ENCODE data around the gene SACM1L.

The SACM1L gene

DNA sequence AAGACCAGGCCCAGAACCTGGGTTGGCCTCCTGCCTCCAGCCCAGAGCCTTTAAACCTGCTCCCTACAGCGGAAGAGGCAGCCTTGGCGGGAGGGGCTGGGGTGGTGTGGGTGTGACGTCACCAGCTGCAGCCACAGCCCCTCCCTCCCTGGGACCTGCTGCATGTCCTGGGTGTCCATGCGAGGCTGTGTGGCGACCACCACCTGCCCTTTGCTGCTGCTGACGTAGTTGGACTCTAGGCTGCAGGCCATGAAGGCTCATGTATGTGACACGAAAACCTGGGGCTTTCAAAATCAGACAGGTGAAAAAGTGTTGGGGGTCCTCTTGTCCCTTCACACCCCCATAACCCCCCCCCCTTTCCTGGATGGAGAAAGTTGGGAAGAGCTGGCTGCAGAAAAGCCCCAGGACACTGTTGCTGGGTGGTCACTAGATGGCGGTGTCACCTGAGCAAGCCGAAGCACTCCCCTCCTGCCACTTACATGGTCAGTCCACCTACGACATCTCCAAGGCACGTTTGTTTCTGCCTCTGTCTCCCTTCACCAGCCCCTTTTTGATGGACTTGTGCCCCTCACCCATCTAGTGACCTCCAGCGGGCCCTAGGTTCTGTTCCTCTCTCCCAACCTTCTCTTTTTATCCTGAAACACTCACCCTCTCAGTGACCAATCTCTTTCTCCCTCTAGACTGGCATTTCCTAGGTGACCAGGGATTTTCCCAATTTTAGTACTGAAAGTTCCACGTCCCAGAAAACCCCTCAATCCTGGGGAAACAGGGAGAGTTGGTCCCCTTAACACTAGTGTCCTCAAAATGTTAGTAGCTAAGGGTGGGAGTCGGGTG is 71.9 kb downstream of the SACM1L start:
- peak; percentile 76 for TF ChIP-seq CTCF (IDR thresholded peaks at IDR 0.05; ENCODE audit: low read depth, low read length)
- Histone ChIP-seq H3K27me3 (no peaks in the 10 kb centered on the region), H3K36me3 (no peaks in the 10 kb centered on the region), H3K4me3 (ENCODE audit: low read depth, low read length) (no peak overlapping the region), H3K9me3 (no peaks in the 10 kb centered on the region), H3K4me1 (no peaks in the 10 kb centered on the region)
- peak; percentile 55 for DNase-seq

DNA sequence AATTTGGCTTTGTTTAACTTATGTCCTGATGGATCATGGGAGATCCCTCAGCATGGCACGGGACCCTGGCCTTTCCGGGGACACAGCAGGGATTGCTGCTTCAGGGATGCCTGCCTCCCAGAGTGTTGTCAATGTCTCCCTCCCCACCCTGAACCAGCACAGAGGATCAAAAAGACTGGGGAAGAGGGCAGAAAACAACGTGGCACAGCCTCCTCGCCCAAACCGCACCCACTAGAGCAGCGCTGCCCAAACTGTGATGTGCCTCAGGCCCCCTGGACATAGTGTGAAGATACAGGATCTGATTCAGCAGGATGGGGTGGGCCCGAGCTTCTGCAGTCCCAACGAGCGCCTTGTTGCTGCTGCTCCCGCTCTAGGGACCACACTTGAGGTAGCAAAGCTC is 72.6 kb downstream of the SACM1L start:
- no peak for TF ChIP-seq CTCF (IDR thresholded peaks at IDR 0.05; ENCODE audit: low read depth, low read length)

GRCh38 chr3:45762647-45763302 is 73.6 kb downstream of the SACM1L start:
- H3K9me3 ChIP-seq, result no peaks in the 10 kb centered on the region
- no peaks in the 10 kb centered on the region for H3K4me1 ChIP-seq
- no peaks in the 10 kb centered on the region for H3K36me3 ChIP-seq
- no peak overlapping the region for H3K4me3 ChIP-seq (ENCODE audit: low read depth, low read length)
- H3K27me3 ChIP-seq, result no peaks in the 10 kb centered on the region
- DNase-seq, result no peak
- TF ChIP-seq CTCF (IDR thresholded peaks at IDR 0.05; ENCODE audit: low read depth, low read length), result no peak

More for the DNA sequence above, 72.6 kb downstream of the SACM1L start:
- H3K4me1 ChIP-seq, result no peaks in the 10 kb centered on the region
- no peaks in the 10 kb centered on the region for H3K36me3 ChIP-seq
- no peak overlapping the region for H3K4me3 ChIP-seq (ENCODE audit: low read depth, low read length)
- H3K27me3 ChIP-seq, result no peaks in the 10 kb centered on the region
- H3K9me3 ChIP-seq, result no peaks in the 10 kb centered on the region
- DNase-seq, result no peak

DNA sequence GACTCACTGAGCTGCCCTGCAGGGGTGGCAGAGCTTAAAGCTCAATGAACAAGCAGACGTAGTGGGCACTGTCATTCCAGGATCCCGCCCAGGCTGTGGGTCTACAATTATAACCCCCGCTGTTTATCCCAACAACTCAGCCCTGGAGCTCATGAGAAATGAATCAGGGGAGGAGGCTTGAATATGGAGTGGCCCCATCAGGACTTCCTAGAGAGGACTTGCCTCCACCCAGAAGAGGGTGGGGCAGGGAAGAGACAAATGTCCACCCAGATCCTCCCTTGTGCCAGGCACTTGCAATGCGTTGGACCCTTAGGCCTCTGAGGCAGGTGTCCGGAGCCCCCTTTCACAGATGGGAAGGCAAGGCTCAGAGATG is 74.1 kb downstream of the SACM1L start:
- DNase-seq, result no peak
- Histone ChIP-seq H3K36me3 (no peaks in the 10 kb centered on the region), H3K4me3 (ENCODE audit: low read depth, low read length) (no peak overlapping the region), H3K9me3 (no peaks in the 10 kb centered on the region), H3K4me1 (no peaks in the 10 kb centered on the region), H3K27me3 (no peaks in the 10 kb centered on the region)
- no peak for TF ChIP-seq CTCF (IDR thresholded peaks at IDR 0.05; ENCODE audit: low read depth, low read length)

DNA sequence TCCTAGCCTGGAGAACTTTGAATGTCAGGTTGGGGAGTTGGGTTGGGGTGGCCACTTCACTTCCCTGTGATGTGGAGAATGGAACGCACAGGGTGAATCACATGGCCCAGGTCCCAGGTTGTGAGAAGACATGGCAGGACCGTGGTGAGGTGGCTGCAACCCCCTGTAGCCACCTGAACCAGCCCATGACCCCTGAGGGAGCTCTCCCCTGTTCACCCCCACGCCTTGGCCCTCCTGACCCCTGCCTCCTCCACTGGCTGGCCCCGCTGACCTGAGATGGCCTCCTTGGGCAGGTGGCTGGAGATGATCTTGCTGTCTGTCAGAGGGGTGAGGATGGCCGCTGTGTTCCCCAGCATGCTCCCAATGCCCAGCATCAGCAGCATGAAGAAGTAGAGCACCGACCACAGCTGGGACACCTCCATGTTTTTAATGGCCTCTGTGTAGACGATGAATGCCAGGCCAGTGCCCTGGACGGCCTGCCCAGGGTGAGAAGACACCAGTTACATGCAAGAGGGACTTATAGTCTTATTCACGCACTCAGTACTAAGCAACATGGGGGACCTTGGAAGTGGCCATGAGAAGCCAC is 76.2 kb downstream of the SACM1L start:
- Histone ChIP-seq H3K36me3 (no peaks in the 10 kb centered on the region), H3K27me3 (no peaks in the 10 kb centered on the region), H3K9me3 (no peaks in the 10 kb centered on the region), H3K4me3 (ENCODE audit: low read depth, low read length) (no peak overlapping the region), H3K4me1 (no peaks in the 10 kb centered on the region)
- DNase-seq, result no peak
- no peak for TF ChIP-seq CTCF (IDR thresholded peaks at IDR 0.05; ENCODE audit: low read depth, low read length)

DNA sequence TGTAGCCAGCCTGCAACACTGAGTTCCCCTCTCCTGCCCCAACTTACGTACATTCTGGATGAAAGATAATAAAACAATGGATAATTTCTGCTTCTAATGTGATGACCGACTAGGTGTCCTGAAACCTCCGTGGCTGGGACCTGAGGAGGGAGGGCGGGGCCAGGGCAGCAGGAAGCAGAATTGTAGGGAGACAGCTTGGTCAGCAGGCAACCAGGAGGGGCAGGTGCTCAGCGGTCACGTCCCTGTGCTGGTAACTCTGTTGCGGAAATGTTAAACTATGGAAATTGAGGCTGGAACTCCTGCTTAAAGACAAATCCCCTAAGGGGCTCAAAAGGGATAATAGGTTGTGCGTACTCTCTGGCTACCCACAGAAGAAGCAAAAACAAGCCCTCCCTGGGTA is 76.8 kb downstream of the SACM1L start:
- no peak for TF ChIP-seq CTCF (IDR thresholded peaks at IDR 0.05; ENCODE audit: low read depth, low read length)
- DNase-seq, result no peak
- Histone ChIP-seq H3K36me3 (no peaks in the 10 kb centered on the region), H3K4me3 (ENCODE audit: low read depth, low read length) (no peak overlapping the region), H3K9me3 (no peaks in the 10 kb centered on the region), H3K4me1 (no peaks in the 10 kb centered on the region), H3K27me3 (no peaks in the 10 kb centered on the region)

Measured in BE2C (cell line).